GM18868 (cell line): ENCODE measurements around the gene TPO.
"Not testable (repeated sequence)": the region's sequence is repeated elsewhere in the genome, so short reads cannot be mapped to it uniquely, and the experiment has no call there.

Experiments used
- ATAC-seq: cut with Tn5 transposase; IDR thresholded peaks from one replicate; pipeline ENCODE4 v1.9.1; 2021; ENCODE audit warnings: mild to moderate bottlenecking, moderate library complexity; ENCODE audit not compliant: unreplicated experiment

The TPO gene

DNA sequence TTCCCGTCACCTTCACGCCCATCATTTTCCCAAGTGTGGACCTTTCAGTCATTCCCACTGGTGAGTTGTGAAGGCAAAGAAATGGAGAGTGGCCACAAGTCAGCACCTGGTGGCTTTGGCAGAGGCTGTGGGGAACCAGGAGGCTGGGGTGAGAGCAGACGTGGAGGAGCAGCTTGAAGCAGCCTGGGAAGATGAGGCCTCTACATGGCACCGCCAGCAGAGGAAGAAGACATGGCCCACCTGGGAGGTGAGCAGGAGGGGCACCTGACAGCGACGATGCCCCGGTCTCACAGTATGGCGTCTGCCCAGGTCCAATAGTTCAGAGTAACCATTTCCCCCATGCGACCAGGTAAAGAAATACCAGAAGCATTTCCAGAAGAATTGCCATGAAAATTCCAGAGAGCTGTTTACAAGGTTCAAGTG lies 69.0 kb downstream of the TPO start:
- no peak for ATAC-seq

DNA sequence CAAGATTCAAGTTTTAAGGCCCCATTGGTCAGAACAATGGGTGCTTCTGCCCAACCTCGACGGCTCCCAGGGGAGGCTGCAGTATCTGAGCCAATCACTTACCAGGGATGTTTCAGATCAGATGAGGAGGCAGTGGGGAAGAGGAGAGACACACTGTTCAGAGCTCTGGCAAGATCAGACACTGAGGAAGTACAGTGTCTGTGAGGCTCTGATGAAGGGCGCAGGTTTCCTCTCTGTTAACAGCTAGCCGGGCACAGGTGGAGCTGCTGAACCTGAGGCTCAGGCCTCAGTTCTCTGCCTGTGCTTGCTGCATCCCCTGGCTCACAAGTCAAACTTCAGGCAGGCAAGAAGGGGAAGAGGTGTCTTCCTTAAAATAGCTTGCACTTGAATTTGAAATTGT lies 69.7 kb downstream of the TPO start:
- no peak for ATAC-seq

DNA sequence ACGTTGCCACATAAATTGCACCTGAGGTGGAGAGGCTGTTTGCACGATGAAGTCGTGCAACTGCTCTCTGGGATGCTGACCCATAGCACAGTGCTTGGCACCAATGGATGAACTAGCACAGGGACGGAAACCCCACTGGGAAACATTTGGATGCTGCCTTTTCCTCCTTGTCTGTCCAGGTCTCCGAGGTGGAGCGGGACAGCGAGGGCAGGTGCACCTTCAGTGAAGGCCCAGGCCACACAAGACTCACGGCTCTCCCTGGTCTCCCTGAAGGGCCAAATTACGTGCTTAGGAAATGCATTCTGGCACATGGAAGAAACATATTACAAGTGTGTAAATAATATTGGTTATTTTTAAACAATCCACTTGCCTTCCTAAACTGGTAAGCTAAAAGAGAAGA lies 70.3 kb downstream of the TPO start:
- no peak for ATAC-seq

GRCh38 chr2:1484131-1484884 lies 71.0 kb downstream of the TPO start:
- ATAC-seq = no peak

DNA sequence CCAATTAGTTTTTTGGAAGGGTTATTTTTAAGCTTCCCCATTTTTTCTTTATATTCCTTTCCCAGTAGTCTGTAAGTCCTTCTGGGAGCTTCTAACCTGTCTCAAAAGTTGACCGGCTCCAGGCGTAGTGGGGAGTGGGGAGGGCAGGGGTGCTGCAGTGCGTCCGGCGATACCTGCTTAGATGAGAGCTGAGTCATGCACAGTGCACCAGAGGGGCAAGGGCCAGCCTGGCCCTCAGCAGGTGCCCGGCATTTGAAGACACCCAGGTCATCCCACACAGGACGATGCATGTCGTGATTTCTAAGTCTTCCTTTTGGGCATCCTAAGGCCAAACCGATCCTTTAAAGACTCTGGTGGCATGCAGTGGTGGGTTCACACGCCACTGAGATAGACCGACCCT lies 73.4 kb downstream of the TPO start:
- ATAC-seq = no peak

DNA sequence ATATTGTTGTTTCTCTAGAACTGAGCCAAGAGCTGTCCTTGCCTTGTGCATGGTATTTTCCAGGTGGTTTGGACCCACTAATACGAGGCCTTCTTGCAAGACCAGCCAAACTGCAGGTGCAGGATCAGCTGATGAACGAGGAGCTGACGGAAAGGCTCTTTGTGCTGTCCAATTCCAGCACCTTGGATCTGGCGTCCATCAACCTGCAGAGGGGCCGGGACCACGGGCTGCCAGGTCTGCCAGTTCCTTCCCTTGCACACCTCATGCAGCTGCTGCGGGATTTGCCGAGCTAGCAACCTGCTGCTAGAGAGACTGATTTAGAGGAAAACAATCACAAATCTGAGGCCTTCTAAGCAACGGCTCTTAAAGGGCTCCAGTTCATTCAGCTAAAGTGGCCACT lies 74.5 kb downstream of the TPO start:
- no peak for ATAC-seq

DNA sequence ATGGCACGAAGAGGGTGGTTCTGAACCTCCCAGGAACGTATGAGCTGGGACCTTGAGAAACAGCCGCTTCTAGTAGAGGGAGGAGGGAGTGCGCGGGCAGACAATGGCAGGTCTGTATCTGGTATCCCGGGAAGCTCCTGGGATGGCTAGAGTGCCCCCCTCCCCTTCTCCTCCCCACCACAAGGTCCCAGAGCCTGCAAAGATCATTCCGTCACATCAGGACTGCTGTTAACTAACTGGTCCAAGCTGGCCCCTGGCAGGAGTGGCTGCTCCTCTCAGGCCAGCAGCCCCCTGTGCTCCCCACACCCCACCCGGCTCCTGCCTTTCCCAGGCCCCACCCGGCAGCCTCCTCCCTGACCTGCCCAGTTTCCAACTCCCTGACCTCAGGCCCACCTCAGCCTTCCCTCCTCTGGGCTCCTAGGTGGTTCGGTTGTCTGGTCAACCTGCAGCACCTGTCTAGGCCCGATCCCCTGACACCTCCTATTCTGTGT lies 75.0 kb downstream of the TPO start:
- ATAC-seq = no peak

- ATAC-seq = no peak
Observed at GRCh38 chr2:1488851-1489250, 75.6 kb downstream of the TPO start.

DNA sequence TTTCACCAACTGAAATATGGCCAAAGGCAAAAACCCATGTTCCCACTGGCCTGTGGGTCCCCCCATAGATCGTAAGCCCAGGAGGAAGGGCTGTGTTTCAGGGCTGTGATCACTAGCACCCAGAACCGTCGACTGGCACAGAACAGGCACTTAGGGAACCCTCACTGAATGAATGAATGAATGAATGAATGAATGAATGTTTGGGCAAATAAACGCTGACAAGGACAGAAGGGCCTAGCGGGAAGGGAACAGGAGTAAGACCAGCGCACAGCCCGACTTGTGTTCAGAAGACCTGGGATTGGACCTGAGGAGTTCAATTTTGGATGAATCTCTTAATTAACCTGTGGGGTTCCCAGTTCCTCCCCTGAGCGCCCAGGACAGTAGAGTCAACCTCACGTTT lies 76.2 kb downstream of the TPO start:
- no peak for ATAC-seq

DNA sequence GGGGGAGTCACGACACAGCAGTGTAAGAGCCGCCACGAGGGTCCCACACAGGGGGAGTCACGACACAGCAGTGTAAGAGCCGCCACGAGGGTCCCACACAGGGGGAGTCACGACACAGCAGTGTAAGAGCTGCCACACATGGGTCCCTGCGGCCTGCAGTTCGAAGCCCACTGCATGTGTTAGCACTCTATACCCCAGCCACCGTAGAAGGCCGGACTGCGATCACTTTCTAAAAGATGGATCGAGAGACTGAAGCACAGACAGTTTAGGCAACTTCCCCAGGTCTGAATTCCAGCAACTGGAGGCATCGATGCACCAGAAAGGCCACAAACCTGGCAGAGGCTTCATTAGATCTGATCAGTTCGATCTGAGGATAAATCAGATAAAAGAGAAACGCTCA lies 77.1 kb downstream of the TPO start:
- ATAC-seq = not testable (repeated sequence)

DNA sequence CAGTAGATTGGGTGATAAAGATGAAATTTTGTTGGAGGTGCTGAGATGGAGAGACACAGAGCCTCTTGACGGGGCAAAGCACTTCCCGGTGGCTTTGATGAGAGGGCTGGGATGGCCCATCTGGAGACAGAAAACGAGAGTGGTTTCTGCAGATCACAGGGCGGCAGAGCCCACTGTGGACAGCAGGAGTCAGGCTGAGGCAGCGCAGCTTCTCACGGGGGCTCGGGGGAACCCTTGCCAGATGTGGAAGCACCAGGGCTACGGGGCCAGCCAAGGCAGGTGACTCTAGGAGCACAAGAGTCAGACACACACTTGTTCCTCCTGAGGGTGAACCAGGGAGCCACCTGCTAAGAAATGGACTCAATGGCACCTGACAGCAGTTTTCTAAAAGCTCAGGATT lies 78.5 kb downstream of the TPO start:
- ATAC-seq = no peak

DNA sequence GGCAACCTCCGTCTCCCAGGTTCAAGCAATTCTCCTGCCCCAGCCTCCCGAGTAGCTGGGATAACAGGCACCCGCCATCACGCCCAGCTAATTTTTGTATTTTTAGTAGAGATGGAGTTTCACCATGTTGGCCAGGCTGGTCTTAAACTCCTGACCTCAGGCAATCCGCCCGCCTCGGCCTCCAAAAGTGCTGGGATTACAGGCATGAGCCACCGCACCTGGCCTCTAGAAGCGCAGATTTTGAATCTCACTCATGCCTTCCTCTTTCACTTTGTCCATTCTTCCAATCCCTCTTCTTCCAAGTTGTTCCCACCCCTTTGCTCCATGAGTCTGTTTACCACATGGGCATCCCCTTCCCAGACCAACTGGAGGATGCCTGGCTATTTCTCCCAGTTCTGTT lies 79.0 kb downstream of the TPO start:
- ATAC-seq = not testable (repeated sequence)

- ATAC-seq = no peak
Observed at GRCh38 chr2:1492711-1493430, 79.6 kb downstream of the TPO start.

GRCh38 chr2:1493431-1494126 lies 80.3 kb downstream of the TPO start:
- no peak for ATAC-seq

DNA sequence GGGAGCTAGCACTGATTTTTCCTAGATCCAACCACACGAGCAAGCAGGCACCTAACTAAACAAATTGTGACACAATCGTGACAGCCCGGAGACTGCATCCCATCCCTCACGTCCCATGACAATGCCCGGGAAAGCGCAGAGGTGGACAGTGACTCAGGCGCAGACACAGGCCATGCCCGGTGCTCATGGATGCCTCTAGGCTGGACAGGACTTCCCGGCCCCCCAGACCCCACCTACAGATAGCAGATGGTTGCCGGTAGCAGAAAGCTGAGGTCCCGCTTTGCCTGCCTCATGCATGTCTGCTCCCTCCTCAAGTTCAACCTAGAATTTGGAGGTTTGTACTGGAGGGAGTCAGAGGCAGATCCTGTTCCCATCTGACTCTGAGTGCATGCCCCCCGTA lies 81.0 kb downstream of the TPO start:
- ATAC-seq = no peak

- ATAC-seq = no peak
Observed at GRCh38 chr2:1494906-1495305, 81.6 kb downstream of the TPO start.

GRCh38 chr2:1495676-1496358 lies 82.6 kb downstream of the TPO start:
- ATAC-seq = no peak

DNA sequence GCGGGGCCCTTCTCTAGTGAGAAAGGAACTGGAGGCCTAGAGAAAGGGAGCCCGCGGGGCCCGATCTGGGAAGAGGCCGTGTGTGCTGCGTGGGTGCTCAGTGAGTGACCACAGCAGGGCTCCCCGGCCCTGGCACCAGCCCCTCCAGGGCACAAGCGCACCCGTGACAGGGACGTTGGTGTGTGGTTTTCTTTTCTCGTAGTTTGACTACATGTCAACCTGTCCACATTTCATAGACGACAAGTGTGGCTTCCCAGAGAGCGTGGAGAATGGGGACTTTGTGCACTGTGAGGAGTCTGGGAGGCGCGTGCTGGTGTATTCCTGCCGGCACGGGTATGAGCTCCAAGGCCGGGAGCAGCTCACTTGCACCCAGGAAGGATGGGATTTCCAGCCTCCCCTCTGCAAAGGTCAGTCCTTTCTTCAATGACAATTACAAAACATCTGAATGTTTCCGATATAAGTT lies 83.1 kb downstream of the TPO start:
- no peak for ATAC-seq

GRCh38 chr2:1497122-1497611 lies 83.9 kb downstream of the TPO start:
- no peak for ATAC-seq

GRCh38 chr2:1498176-1498575 lies 84.9 kb downstream of the TPO start:
- no peak for ATAC-seq
